ENCODE measurements around the gene MED28.

MED28 gene

DNA sequence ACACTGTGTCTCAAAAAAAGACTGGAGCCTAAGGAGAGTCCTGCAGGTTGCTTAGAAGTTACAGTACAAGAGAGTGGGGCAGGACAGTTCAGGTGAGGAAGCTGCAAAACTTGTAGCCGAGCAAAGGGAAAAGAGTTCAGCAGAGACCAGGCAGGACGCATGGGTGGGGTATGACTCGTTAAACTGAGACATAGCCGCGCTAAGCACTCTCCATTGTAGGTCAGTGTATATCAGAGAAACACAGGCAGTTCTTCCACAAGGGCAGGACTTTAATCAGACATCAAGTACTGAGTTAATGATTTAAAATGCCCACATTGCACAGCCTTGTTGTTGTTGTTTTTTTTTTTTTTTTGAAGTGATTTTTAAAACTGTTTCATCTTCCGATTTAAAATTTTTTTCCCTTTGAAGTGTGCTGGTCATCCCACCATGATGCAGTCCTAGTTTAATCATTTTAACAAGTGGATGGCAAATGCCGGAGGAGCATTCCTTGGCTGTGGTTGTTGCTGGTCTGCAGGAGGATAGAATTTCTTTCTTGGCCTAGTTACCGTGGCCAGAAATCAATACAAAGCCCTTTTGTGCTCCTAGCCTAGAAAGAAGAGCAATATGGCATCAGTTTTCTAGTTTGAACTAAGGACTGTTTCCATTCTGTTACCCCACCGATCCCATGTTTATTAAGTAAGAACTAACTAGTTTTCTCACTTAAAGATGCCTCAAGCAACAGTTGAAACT is 27.2 kb upstream of the MED28 start:
- no peak for DNase-seq
- Histone ChIP-seq H2BK120ac (ENCODE audit: low read depth, low read length) (no peak overlapping the region), H2AFZ (ENCODE audit: low read depth, low read length) (no peak overlapping the region), H3K27ac (ENCODE audit: low read length, poor library complexity, severe bottlenecking) (no peak overlapping the region), H3K27me3 (ENCODE audit: control insufficient read depth in 1 of 2, insufficient read depth in 1 of 2, low read length in 2 of 2) (no peaks in the 10 kb centered on the region), H3K23ac (ENCODE audit: low read length in 2 of 2) (no peak overlapping the region), H3K4me3 (ENCODE audit: insufficient read depth in 1 of 2, low read depth in 1 of 2, low read length in 2 of 2) (no peak overlapping the region), H3K18ac (ENCODE audit: low read depth in 1 of 2, low read length in 2 of 2) (no peak overlapping the region), H3K14ac (ENCODE audit: low read length in 2 of 2) (no peak overlapping the region), H2BK12ac (ENCODE audit: low read length in 2 of 2) (no peak overlapping the region), H3K4me2 (ENCODE audit: low read length, poor library complexity, severe bottlenecking) (no peak overlapping the region), H3K9ac (ENCODE audit: low read length) (no peak overlapping the region), H2BK5ac (ENCODE audit: low read depth, low read length, poor library complexity, severe bottlenecking) (no peak overlapping the region), H4K8ac (ENCODE audit: low read length) (no peak overlapping the region), H3K4me1 (ENCODE audit: control insufficient read depth, insufficient read depth, low read depth, low read length) (no peaks in the 10 kb centered on the region), H3K9me3 (ENCODE audit: control insufficient read depth, low read length) (no peaks in the 10 kb centered on the region), H4K91ac (ENCODE audit: low read length) (no peak overlapping the region), H2AK5ac (ENCODE audit: low read length, severe bottlenecking) (no peak overlapping the region), H2BK15ac (ENCODE audit: low read depth, poor library complexity, severe bottlenecking) (no peak overlapping the region), H3K4ac (ENCODE audit: low read depth in 1 of 2, low read length in 2 of 2) (no peak overlapping the region), H3K79me1 (replicated peaks; ENCODE audit: low read length, poor library complexity, severe bottlenecking) (peaks cover 28% of the 10 kb centered on the region), H3K36me3 (ENCODE audit: control insufficient read depth in 1 of 2, insufficient read depth in 2 of 2, low read depth in 1 of 2, low read length in 2 of 2) (peaks cover 54 to 96% of the 10 kb centered on the region in 2 experiments)
- WGBS: 98% methylated on average over 8 of the region's 9 CpGs

DNA sequence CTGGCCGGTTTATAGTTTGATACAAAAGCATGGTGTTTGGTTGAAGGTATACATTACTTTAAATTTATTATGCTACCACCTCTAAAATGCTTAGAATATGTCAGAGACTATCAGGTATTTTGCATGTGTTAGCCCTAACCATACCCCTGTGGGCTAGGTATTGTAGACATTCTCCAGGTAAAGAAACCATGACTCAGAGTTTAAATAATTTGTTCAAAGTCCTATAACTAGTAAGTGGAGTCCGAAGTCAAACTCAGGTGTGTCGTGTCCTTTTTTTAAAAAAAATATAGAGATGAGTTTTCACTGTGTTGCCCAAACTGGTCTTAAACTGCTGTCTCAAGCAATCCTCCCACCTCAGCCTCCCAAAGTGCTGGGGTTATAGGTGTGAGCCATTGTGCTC is 25.1 kb upstream of the MED28 start:
- Histone ChIP-seq H4K8ac (ENCODE audit: low read length) (no peak overlapping the region), H3K9me3 (ENCODE audit: control insufficient read depth, low read length) (no peaks in the 10 kb centered on the region), H3K4me2 (ENCODE audit: low read length, poor library complexity, severe bottlenecking) (no peak overlapping the region), H3K27ac (ENCODE audit: low read length, poor library complexity, severe bottlenecking) (no peak overlapping the region), H3K36me3 (ENCODE audit: control insufficient read depth in 1 of 2, insufficient read depth in 2 of 2, low read depth in 1 of 2, low read length in 2 of 2) (peaks cover 38 to 94% of the 10 kb centered on the region in 2 experiments), H3K27me3 (ENCODE audit: control insufficient read depth in 1 of 2, insufficient read depth in 1 of 2, low read length in 2 of 2) (no peaks in the 10 kb centered on the region), H3K14ac (ENCODE audit: low read length in 2 of 2) (no peak overlapping the region), H2BK15ac (ENCODE audit: low read depth, poor library complexity, severe bottlenecking) (no peak overlapping the region), H3K4ac (ENCODE audit: low read depth in 1 of 2, low read length in 2 of 2) (no peak overlapping the region), H2BK120ac (ENCODE audit: low read depth, low read length) (no peak overlapping the region), H2BK12ac (ENCODE audit: low read length in 2 of 2) (no peak overlapping the region), H3K18ac (ENCODE audit: low read depth in 1 of 2, low read length in 2 of 2) (no peak overlapping the region), H3K9ac (ENCODE audit: low read length) (no peak overlapping the region), H4K91ac (ENCODE audit: low read length) (no peak overlapping the region), H3K4me1 (ENCODE audit: control insufficient read depth, insufficient read depth, low read depth, low read length) (no peaks in the 10 kb centered on the region), H3K23ac (ENCODE audit: low read length in 2 of 2) (no peak overlapping the region), H3K4me3 (ENCODE audit: insufficient read depth in 1 of 2, low read depth in 1 of 2, low read length in 2 of 2) (no peak overlapping the region), H3K79me1 (replicated peaks; ENCODE audit: low read length, poor library complexity, severe bottlenecking) (peaks cover 25% of the 10 kb centered on the region), H2AK5ac (ENCODE audit: low read length, severe bottlenecking) (no peak overlapping the region), H2AFZ (ENCODE audit: low read depth, low read length) (no peak overlapping the region), H2BK5ac (ENCODE audit: low read depth, low read length, poor library complexity, severe bottlenecking) (no peak overlapping the region)
- DNase-seq: no peak
- no CpG with 5 or more reads among the region's 3 CpGs for WGBS

DNA sequence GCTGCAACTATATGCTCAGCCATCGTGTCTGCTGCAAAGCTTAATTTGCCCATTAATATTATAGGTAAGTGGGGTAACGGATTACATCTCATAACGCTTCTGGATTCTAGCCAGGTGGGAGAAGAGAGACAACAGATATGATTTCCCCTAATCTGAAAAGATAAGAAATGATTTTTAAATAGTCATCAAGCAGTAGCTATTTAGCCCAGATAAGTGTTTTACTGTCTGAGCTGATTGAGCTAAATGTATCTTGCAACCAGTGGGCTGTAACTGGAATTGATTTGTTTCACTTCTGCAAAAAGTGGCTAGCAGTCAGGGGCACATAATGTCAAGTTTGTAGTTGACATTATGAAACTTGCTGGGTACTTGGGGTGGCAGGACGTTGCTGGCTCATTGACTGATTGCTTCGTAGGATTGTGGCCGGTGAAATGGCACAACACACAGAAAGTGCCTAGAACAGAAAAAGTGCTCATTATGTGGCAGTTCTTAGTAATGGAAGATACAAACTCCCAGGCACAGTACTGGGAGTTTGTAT is 18.9 kb upstream of the MED28 start:
- H3K4me1 ChIP-seq (ENCODE audit: control insufficient read depth, insufficient read depth, low read depth, low read length): no peaks in the 10 kb centered on the region
- H3K4me2 ChIP-seq (ENCODE audit: low read length, poor library complexity, severe bottlenecking): no peak overlapping the region
- H2AFZ ChIP-seq (ENCODE audit: low read depth, low read length): no peak overlapping the region
- H3K4me3 ChIP-seq (ENCODE audit: insufficient read depth in 1 of 2, low read depth in 1 of 2, low read length in 2 of 2): no peak overlapping the region
- H2BK12ac ChIP-seq (ENCODE audit: low read length in 2 of 2): no peak overlapping the region
- no peak overlapping the region for H2BK5ac ChIP-seq (ENCODE audit: low read depth, low read length, poor library complexity, severe bottlenecking)
- no peaks in the 10 kb centered on the region for H3K9me3 ChIP-seq (ENCODE audit: control insufficient read depth, low read length)
- no peak overlapping the region for H3K27ac ChIP-seq (ENCODE audit: low read length, poor library complexity, severe bottlenecking)
- no peak overlapping the region for H4K8ac ChIP-seq (ENCODE audit: low read length)
- DNase-seq: no peak
- no peaks in the 10 kb centered on the region for H3K27me3 ChIP-seq (ENCODE audit: control insufficient read depth in 1 of 2, insufficient read depth in 1 of 2, low read length in 2 of 2)
- no peak overlapping the region for H2BK15ac ChIP-seq (ENCODE audit: low read depth, poor library complexity, severe bottlenecking)
- H3K79me1 ChIP-seq (replicated peaks; ENCODE audit: low read length, poor library complexity, severe bottlenecking): peaks cover 22% of the 10 kb centered on the region
- H3K23ac ChIP-seq (ENCODE audit: low read length in 2 of 2): no peak overlapping the region
- 94% methylated on average over 5 of the region's 6 CpGs for WGBS
- no peak overlapping the region for H3K9ac ChIP-seq (ENCODE audit: low read length)
- H2AK5ac ChIP-seq (ENCODE audit: low read length, severe bottlenecking): no peak overlapping the region
- H3K36me3 ChIP-seq (ENCODE audit: control insufficient read depth in 1 of 2, insufficient read depth in 2 of 2, low read depth in 1 of 2, low read length in 2 of 2): peaks cover 35 to 90% of the 10 kb centered on the region in 2 experiments
- H3K14ac ChIP-seq (ENCODE audit: low read length in 2 of 2): no peak overlapping the region
- no peak overlapping the region for H3K18ac ChIP-seq (ENCODE audit: low read depth in 1 of 2, low read length in 2 of 2)
- no peak overlapping the region for H3K4ac ChIP-seq (ENCODE audit: low read depth in 1 of 2, low read length in 2 of 2)
- H2BK120ac ChIP-seq (ENCODE audit: low read depth, low read length): no peak overlapping the region
- H4K91ac ChIP-seq (ENCODE audit: low read length): no peak overlapping the region

DNA sequence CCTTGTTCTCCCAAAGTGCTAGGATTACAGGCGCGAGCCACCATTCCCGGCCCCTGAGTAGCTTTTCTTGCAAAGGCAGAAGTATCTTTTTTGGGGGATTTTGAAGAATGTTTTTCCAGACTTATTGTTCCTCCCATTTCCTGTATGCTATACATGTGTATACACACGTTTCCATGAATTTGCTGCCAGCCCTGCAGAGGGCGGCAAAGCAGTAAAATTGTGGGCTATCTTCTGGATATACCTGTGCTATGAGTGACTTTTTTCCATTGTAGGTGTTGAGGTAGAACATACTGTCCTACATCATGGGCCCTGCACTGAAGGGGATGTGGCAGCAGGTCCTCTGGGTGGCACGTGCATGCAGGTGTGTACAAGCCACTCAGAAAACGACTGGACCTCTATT is 16.9 kb upstream of the MED28 start:
- no peak overlapping the region for H4K91ac ChIP-seq (ENCODE audit: low read length)
- no peak overlapping the region for H3K23ac ChIP-seq (ENCODE audit: low read length in 2 of 2)
- H2BK120ac ChIP-seq (ENCODE audit: low read depth, low read length): no peak overlapping the region
- H3K9ac ChIP-seq (ENCODE audit: low read length): no peak overlapping the region
- no peak overlapping the region for H3K18ac ChIP-seq (ENCODE audit: low read depth in 1 of 2, low read length in 2 of 2)
- H3K14ac ChIP-seq (ENCODE audit: low read length in 2 of 2): no peak overlapping the region
- H2BK15ac ChIP-seq (ENCODE audit: low read depth, poor library complexity, severe bottlenecking): no peak overlapping the region
- no peak overlapping the region for H2AK5ac ChIP-seq (ENCODE audit: low read length, severe bottlenecking)
- DNase-seq: peak; percentile 15
- no peak overlapping the region for H4K8ac ChIP-seq (ENCODE audit: low read length)
- H2BK12ac ChIP-seq (ENCODE audit: low read length in 2 of 2): no peak overlapping the region
- H3K27ac ChIP-seq (ENCODE audit: low read length, poor library complexity, severe bottlenecking): no peak overlapping the region
- 79% methylated on average over 4 of the region's 7 CpGs for WGBS
- H3K9me3 ChIP-seq (ENCODE audit: control insufficient read depth, low read length): no peaks in the 10 kb centered on the region
- peaks cover 27 to 89% of the 10 kb centered on the region in 2 experiments for H3K36me3 ChIP-seq (ENCODE audit: control insufficient read depth in 1 of 2, insufficient read depth in 2 of 2, low read depth in 1 of 2, low read length in 2 of 2)
- H3K4me2 ChIP-seq (ENCODE audit: low read length, poor library complexity, severe bottlenecking): no peak overlapping the region
- no peak overlapping the region for H3K4ac ChIP-seq (ENCODE audit: low read depth in 1 of 2, low read length in 2 of 2)
- no peak overlapping the region for H3K4me3 ChIP-seq (ENCODE audit: insufficient read depth in 1 of 2, low read depth in 1 of 2, low read length in 2 of 2)
- no peaks in the 10 kb centered on the region for H3K27me3 ChIP-seq (ENCODE audit: control insufficient read depth in 1 of 2, insufficient read depth in 1 of 2, low read length in 2 of 2)
- H2BK5ac ChIP-seq (ENCODE audit: low read depth, low read length, poor library complexity, severe bottlenecking): no peak overlapping the region
- peaks cover 19% of the 10 kb centered on the region for H3K79me1 ChIP-seq (replicated peaks; ENCODE audit: low read length, poor library complexity, severe bottlenecking)
- no peak overlapping the region for H2AFZ ChIP-seq (ENCODE audit: low read depth, low read length)
- no peaks in the 10 kb centered on the region for H3K4me1 ChIP-seq (ENCODE audit: control insufficient read depth, insufficient read depth, low read depth, low read length)
